Neuronal stem cell (in vitro differentiated cells): ENCODE measurements around the gene AQP2.
A peak's percentile ranks its signal among the peaks of the same experiment; 100 is the strongest.

Experiments used
- DNase-seq: peaks from one replicate; pipeline ENCODE4 v3.0.0-alpha.2; 2013; ENCODE audit warnings: low spot score
- H2AFZ ChIP-seq: one replicate; pipeline ENCODE4 v1.6.1; 2013; ENCODE audit warnings: mild to moderate bottlenecking, low read length, inconsistent platforms
- H2AK5ac ChIP-seq: 2 replicates; pipeline ENCODE4 v1.6.1; 2013; ENCODE audit warnings: low read depth, mild to moderate bottlenecking, inconsistent platforms, low read length, moderate library complexity, mixed read lengths
- H2BK120ac ChIP-seq: 2 replicates; pipeline ENCODE4 v1.6.1; 2013; ENCODE audit warnings: low read depth, mild to moderate bottlenecking, inconsistent platforms, low read length, moderate library complexity, mixed read lengths
- H2BK12ac ChIP-seq: one replicate; pipeline ENCODE4 v1.6.1; 2013; ENCODE audit warnings: low read length, inconsistent platforms
- H2BK15ac ChIP-seq: 2 replicates; pipeline ENCODE4 v1.6.1; 2013; ENCODE audit warnings: mild to moderate bottlenecking, low read length, inconsistent platforms, mixed read lengths
- H2BK5ac ChIP-seq: one replicate; pipeline ENCODE4 v1.6.1; 2013; ENCODE audit warnings: inconsistent platforms, mild to moderate bottlenecking, low read length, moderate library complexity
- H3K14ac ChIP-seq: one replicate; pipeline ENCODE4 v1.6.1; 2013; ENCODE audit warnings: low read length, inconsistent platforms
- H3K18ac ChIP-seq: 2 replicates; pipeline ENCODE4 v1.6.1; 2013; ENCODE audit warnings: low read length, inconsistent platforms
- H3K23ac ChIP-seq: 2 replicates; pipeline ENCODE4 v1.6.1; 2013; ENCODE audit warnings: low read depth, mild to moderate bottlenecking, mixed read lengths, low read length, inconsistent platforms; ENCODE audit not compliant: poor library complexity
- H3K27ac ChIP-seq: replicated peaks from 3 replicates; pipeline ENCODE4 v1.5.1; 2013; ENCODE audit warnings: low read length, inconsistent platforms
- H3K27me3 ChIP-seq, 3 experiments: 2 replicates each; pipeline ENCODE4 v1.6.1; 2013; ENCODE audit warnings: low read length in 3 of 3, mild to moderate bottlenecking in 2 of 3, inconsistent platforms in 1 of 3, low read depth in 1 of 3, mixed read lengths in 1 of 3, moderate library complexity in 1 of 3; ENCODE audit not compliant: control insufficient read depth in 3 of 3, insufficient read depth in 3 of 3
- H3K36me3 ChIP-seq, 2 donors: replicated peaks in 1 of 2; 2 replicates each; pipeline ENCODE4 v1.6.1; 2013; ENCODE audit warnings: low read length in 2 of 2; ENCODE audit not compliant: control insufficient read depth in 2 of 2, insufficient read depth in 2 of 2
- H3K4ac ChIP-seq: 2 replicates; pipeline ENCODE4 v1.6.1; 2013; ENCODE audit warnings: inconsistent platforms, mild to moderate bottlenecking, low read length, moderate library complexity
- H3K4me1 ChIP-seq, 2 donors: 1 replicate in 1 of 2; 2 replicates in 1 of 2; pipeline ENCODE4 v1.6.1; 2013; ENCODE audit warnings: low read length in 2 of 2, low read depth in 1 of 2; ENCODE audit not compliant: control insufficient read depth in 2 of 2, insufficient read depth in 1 of 2
- H3K4me2 ChIP-seq: one replicate; pipeline ENCODE4 v1.6.1; 2013; ENCODE audit warnings: mild to moderate bottlenecking, low read length, inconsistent platforms; ENCODE audit not compliant: insufficient read depth, poor library complexity, severe bottlenecking
- H3K4me3 ChIP-seq, 2 donors: 2 replicates each; pipeline ENCODE4 v1.5.1; 2013; ENCODE audit warnings: low read length in 2 of 2, mild to moderate bottlenecking in 2 of 2, inconsistent platforms in 1 of 2, moderate library complexity in 1 of 2
- H3K79me1 ChIP-seq: one replicate; pipeline ENCODE4 v1.6.1; 2013; ENCODE audit warnings: low read depth, mild to moderate bottlenecking, inconsistent platforms, low read length, moderate library complexity
- H3K9ac ChIP-seq: one replicate; pipeline ENCODE4 v1.6.1; 2013; ENCODE audit warnings: mild to moderate bottlenecking, low read depth, low read length, inconsistent platforms; ENCODE audit not compliant: poor library complexity
- H3K9me3 ChIP-seq, 2 donors: replicated peaks in 1 of 2; 2 replicates each; pipeline versions ENCODE3 to v1.6.1; 2013; ENCODE audit warnings: low read length in 2 of 2, mild to moderate bottlenecking in 2 of 2, inconsistent platforms in 1 of 2, low read depth in 1 of 2, mixed read lengths in 1 of 2, moderate library complexity in 1 of 2; ENCODE audit not compliant: control insufficient read depth in 2 of 2, insufficient read depth in 1 of 2
- H4K8ac ChIP-seq: one replicate; pipeline ENCODE4 v1.6.1; 2013; ENCODE audit warnings: low read depth, mild to moderate bottlenecking, inconsistent platforms, low read length, moderate library complexity
- H4K91ac ChIP-seq: one replicate; pipeline ENCODE4 v1.6.1; 2013; ENCODE audit warnings: low read length, low read depth, mild to moderate bottlenecking, inconsistent platforms; ENCODE audit not compliant: poor library complexity
- WGBS, 2 donors: extraction: QIAGEN DNeasy Blood & Tissue Kit; methylation state at CpG; one replicate each; pipeline ENCODE4 v1.1.7; 2013; ENCODE audit warnings: missing lambda C conversion rate in 2 of 2, mixed read lengths in 1 of 2; ENCODE audit not compliant: insufficient read length in 2 of 2, insufficient replicate concordance in 1 of 2; ENCODE audit errors: extremely low coverage in 2 of 2; 5-methylcytosine and 5-hydroxymethylcytosine counted together

Gene AQP2

DNA sequence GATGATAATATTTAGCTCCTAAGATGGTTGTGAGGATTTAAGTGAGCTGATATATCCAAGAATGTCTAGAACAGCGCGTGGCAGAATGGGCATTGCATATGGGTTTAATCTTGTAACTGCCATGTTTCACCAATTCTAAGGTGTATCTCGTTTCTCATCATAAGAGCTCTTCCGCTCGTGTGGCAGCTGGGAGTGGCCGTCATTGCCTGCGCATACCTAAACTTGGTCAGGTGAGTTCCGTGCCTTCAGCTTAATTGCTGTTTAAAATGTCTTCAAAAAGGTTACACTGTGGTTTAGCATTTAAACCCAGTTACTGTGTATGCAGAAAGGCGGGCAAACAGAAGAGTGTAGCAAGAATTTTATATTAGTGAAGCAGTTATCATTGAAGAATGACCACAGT is 4.5 kb upstream of the AQP2 start:
- Histone ChIP-seq H3K4me3 (no peak overlapping the region), H2BK120ac (no peak overlapping the region), H3K9ac (no peak overlapping the region), H3K27me3 (peaks cover 0 to 74% (median 5%) of the 10 kb centered on the region in 3 experiments), H2BK12ac (no peak overlapping the region), H2AFZ (peak overlapping the region; percentile 86), H4K8ac (no peak overlapping the region), H3K23ac (no peak overlapping the region), H3K14ac (no peak overlapping the region), H3K18ac (no peak overlapping the region), H3K4me1 (peaks cover 2 to 4% of the 10 kb centered on the region in 2 donors), H3K4me2 (no peak overlapping the region), H2AK5ac (no peak overlapping the region), H2BK15ac (no peak overlapping the region), H3K36me3 (no peaks in the 10 kb centered on the region), H3K9me3 (no peaks in the 10 kb centered on the region), H3K27ac (no peak overlapping the region), H3K4ac (no peak overlapping the region), H2BK5ac (no peak overlapping the region), H4K91ac (no peak overlapping the region), H3K79me1 (no peaks in the 10 kb centered on the region)
- WGBS, 2 donors: no CpG with 5 or more reads among the region's 9 CpGs
- no peak for DNase-seq

DNA sequence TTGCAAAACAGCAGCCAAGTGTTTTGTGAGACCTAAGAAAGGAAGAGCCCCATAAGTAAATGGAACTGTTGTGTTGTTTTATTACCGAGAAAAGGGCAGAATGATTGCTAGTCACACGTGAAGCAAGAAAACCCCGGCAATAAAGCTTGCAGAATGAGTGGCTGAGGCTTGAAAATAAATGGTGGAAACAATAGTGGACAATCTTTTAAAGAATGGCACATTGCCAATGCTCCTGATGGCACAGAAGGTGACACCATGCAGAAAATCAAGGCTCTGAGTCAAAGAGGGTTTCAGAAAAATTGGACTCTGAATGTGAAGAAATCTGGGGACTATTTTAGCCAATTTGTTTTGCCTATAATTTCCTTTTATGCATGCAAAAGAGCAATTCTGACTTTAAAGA is 4.0 kb upstream of the AQP2 start:
- Histone ChIP-seq H2BK12ac (no peak overlapping the region), H3K4me3 (no peak overlapping the region), H3K27ac (no peak overlapping the region), H3K14ac (no peak overlapping the region), H3K79me1 (no peaks in the 10 kb centered on the region), H2BK15ac (no peak overlapping the region), H3K9me3 (no peaks in the 10 kb centered on the region), H3K4me1 (peaks cover 2 to 4% of the 10 kb centered on the region in 2 donors), H3K9ac (no peak overlapping the region), H4K8ac (no peak overlapping the region), H2BK5ac (no peak overlapping the region), H3K4me2 (no peak overlapping the region), H3K36me3 (no peaks in the 10 kb centered on the region), H3K4ac (no peak overlapping the region), H2BK120ac (no peak overlapping the region), H2AFZ (no peak overlapping the region), H3K18ac (no peak overlapping the region), H4K91ac (no peak overlapping the region), H2AK5ac (no peak overlapping the region), H3K23ac (no peak overlapping the region), H3K27me3 (peaks cover 0 to 74% (median 5%) of the 10 kb centered on the region in 3 experiments)
- DNase-seq: no peak
- no CpG with 5 or more reads among the region's 3 CpGs for WGBS, 2 donors

DNA sequence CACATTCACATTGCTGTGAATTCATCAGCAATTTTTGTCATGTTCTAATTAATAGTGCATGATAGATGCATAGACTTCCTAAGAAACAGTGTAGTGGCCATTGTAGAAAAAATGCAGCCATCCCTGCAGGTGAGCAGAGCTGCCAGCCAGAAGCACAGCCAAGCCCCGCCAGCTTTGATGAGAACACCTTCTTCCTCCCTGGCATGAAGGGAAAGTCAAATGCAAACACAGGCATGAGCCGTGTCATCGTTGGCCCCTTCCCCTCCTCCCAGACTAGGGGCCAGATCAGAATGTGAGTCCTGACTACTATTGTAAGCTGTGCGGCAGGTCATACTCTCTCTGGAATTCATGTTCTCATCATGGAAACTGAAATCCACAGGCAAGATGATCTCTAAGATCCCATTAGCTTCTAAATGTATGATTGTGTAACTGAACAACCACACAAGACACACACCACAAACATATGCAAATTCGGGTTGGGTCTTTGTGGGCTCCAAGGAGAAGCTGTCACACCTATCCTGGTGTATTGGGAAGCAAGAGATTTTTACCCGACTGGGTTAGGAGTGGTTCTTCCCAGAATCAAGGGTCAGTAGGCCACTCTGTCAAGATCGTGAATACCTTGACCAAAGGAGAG is 2.8 kb upstream of the AQP2 start:
- Histone ChIP-seq H3K9me3 (no peaks in the 10 kb centered on the region), H2AK5ac (no peak overlapping the region), H3K14ac (no peak overlapping the region), H4K8ac (no peak overlapping the region), H3K27ac (no peak overlapping the region), H2BK120ac (no peak overlapping the region), H2BK15ac (no peak overlapping the region), H2AFZ (no peak overlapping the region), H4K91ac (no peak overlapping the region), H3K9ac (no peak overlapping the region), H2BK5ac (no peak overlapping the region), H3K4me1 (peaks cover 2 to 4% of the 10 kb centered on the region in 2 donors), H2BK12ac (no peak overlapping the region), H3K27me3 (peaks cover 0 to 68% (median 5%) of the 10 kb centered on the region in 3 experiments), H3K23ac (no peak overlapping the region), H3K18ac (no peak overlapping the region), H3K4me3 (no peak overlapping the region), H3K79me1 (no peaks in the 10 kb centered on the region), H3K4ac (no peak overlapping the region), H3K36me3 (no peaks in the 10 kb centered on the region), H3K4me2 (no peak overlapping the region)
- DNase-seq: no peak
- WGBS, 2 donors: no CpG with 5 or more reads among the region's 7 CpGs

DNA sequence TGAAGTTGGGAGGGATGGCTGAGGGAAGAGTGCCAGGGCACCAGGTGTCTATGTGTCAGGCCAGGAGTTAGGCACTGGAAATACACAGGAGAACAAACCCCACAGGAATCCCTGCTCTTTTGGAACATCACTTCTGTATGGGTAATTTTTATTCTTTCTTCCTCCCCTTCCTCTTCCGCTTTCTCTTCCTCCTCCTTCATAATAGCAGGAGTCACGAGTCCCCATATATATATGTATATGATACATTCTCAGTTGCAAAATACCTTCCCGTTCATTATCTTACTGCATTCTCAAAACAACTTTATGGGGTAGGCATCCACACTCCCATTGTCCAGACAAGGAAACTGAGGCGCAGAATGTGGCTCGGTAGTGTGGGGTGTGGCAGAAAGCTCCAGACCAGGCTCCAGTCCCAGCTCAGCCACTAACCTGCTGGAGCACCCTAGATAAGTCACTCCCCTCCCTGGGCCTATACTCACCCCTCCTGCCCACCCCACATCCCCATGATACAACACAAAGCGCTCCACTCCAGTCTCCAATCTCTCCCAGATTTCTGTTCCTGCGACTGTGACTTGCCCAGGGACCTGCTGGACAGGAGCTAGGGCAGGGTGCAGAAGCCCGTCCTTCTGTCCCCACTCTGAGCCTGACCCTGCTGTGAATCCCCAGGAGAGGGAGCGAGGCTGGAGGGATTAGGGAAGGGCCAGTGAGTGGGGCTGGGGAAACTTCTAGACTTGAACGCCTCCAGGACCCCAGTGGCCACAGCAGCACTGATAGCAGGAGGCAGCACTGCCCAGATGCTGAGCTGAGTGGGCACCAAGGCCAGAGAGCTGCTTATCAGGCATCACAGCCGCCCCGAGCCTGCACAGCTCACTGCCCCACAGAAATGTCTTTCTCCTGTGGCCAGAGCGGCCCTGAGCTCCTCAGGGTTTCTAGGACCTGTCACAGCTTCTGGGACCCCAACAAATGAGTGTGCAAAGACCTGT is 1.4 kb upstream of the AQP2 start:
- no peak for DNase-seq
- peaks cover 2 to 3% of the 10 kb centered on the region in 2 donors for H3K4me1 ChIP-seq
- H3K4me3 ChIP-seq: no peak overlapping the region
- H2BK5ac ChIP-seq: no peak overlapping the region
- no peak overlapping the region for H2AK5ac ChIP-seq
- WGBS, 2 donors: no CpG with 5 or more reads among the region's 13 CpGs
- no peak overlapping the region for H3K4ac ChIP-seq
- no peak overlapping the region for H3K4me2 ChIP-seq
- H3K79me1 ChIP-seq: no peaks in the 10 kb centered on the region
- H3K14ac ChIP-seq: no peak overlapping the region
- peak overlapping the region; percentile 59 for H2BK15ac ChIP-seq
- H2BK12ac ChIP-seq: peak overlapping the region; percentile 4
- no peak overlapping the region for H2AFZ ChIP-seq
- peak overlapping the region; percentile 16 for H3K18ac ChIP-seq
- H3K9ac ChIP-seq: no peak overlapping the region
- H4K8ac ChIP-seq: no peak overlapping the region
- H4K91ac ChIP-seq: no peak overlapping the region
- H3K9me3 ChIP-seq: no peaks in the 10 kb centered on the region
- H3K27me3 ChIP-seq: peaks cover 0 to 63% (median 5%) of the 10 kb centered on the region in 3 experiments
- no peak overlapping the region for H3K27ac ChIP-seq
- no peaks in the 10 kb centered on the region for H3K36me3 ChIP-seq
- no peak overlapping the region for H2BK120ac ChIP-seq
- no peak overlapping the region for H3K23ac ChIP-seq
